Type B pancreatic cell (in vitro differentiated cells): Measurements from ENCODE around the gene RAB10. TPM values are rescaled to one million over a fixed set of nuclear protein-coding genes. Genes with fewer than 3 reads are reported as not detected.
"Not testable (repeated sequence)": the region's sequence is repeated elsewhere in the genome, so short reads cannot be mapped to it uniquely, and the experiment has no call there.

ENCODE experiments used
- DNase-seq: peaks from one replicate; pipeline ENCODE4 v3.0.0; 2021; ENCODE audit warnings: mixed read lengths; ENCODE audit not compliant: unreplicated experiment; ENCODE audit errors: extremely low spot score
- H3K27ac Mint-ChIP-seq: 2 replicates; pipeline ENCODE4 v1.8.0; 2021; ENCODE audit warnings: mild to moderate bottlenecking, mixed read lengths
- H3K27me3 Mint-ChIP-seq: 2 replicates; pipeline ENCODE4 v1.8.0; 2021; ENCODE audit warnings: mixed read lengths
- H3K36me3 Mint-ChIP-seq: 2 replicates; pipeline ENCODE4 v1.8.0; 2021; ENCODE audit warnings: mixed read lengths
- H3K4me1 Mint-ChIP-seq: one replicate; pipeline ENCODE4 v1.8.0; 2021; ENCODE audit warnings: mixed read lengths; ENCODE audit not compliant: unreplicated experiment
- H3K4me3 Mint-ChIP-seq: 2 replicates; pipeline ENCODE4 v1.8.0; 2021; ENCODE audit warnings: mild to moderate bottlenecking, mixed read lengths
- H3K9me3 Mint-ChIP-seq: 2 replicates; pipeline ENCODE4 v1.8.0; 2021; ENCODE audit warnings: mixed read lengths
- total RNA-seq: library from RNA; stranded (reverse); gene quantifications from 2 replicates; pipeline ENCODE4 v1.2.1, GENCODE V29; 2021; ENCODE audit warnings: low replicate concordance
- TF ChIP-seq, protein P1 (sequence below): fragments of 200-600 bp; sonication (generic); conservative IDR thresholded peaks from 2 replicates; pipeline ENCODE4 v1.5.0; 2021; ENCODE audit warnings: antibody characterized with exemption, mild to moderate bottlenecking

Gene RAB10
- total RNA-seq, 1 donor from 2014 or later, result 143 TPM

DNA sequence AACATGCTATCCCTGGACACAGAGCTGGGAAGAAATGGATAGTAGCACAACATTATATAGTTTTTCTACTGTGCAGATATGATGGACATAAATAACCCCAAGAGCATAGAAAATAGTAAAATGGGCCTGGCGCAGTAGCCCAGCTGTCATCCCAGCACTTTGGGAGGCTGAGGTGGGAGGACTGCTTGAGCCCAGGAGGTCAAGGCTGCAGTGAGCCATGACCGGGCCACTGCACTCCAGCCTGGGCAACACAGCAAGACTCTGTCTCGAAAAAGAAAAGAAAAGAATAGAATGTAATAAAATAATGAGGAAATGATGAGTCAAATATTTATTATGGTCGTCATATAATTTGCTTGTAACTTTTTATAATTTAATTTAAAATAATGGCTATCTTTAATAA, 131.5 kb downstream of the RAB10 start:
- Mint-ChIP-seq H3K36me3 (no peaks in the 10 kb centered on the region), H3K9me3 (no peaks in the 10 kb centered on the region), H3K27ac (no peak overlapping the region), H3K27me3 (peaks cover 8% of the 10 kb centered on the region), H3K4me1 (peaks cover 6% of the 10 kb centered on the region), H3K4me3 (no peak overlapping the region)
- TF ChIP-seq, protein P1, sequence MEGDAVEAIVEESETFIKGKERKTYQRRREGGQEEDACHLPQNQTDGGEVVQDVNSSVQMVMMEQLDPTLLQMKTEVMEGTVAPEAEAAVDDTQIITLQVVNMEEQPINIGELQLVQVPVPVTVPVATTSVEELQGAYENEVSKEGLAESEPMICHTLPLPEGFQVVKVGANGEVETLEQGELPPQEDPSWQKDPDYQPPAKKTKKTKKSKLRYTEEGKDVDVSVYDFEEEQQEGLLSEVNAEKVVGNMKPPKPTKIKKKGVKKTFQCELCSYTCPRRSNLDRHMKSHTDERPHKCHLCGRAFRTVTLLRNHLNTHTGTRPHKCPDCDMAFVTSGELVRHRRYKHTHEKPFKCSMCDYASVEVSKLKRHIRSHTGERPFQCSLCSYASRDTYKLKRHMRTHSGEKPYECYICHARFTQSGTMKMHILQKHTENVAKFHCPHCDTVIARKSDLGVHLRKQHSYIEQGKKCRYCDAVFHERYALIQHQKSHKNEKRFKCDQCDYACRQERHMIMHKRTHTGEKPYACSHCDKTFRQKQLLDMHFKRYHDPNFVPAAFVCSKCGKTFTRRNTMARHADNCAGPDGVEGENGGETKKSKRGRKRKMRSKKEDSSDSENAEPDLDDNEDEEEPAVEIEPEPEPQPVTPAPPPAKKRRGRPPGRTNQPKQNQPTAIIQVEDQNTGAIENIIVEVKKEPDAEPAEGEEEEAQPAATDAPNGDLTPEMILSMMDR, result no peak
- DNase-seq, result no peak

- not testable (repeated sequence) for H3K36me3 Mint-ChIP-seq, H3K27me3 Mint-ChIP-seq, DNase-seq, H3K4me3 Mint-ChIP-seq, H3K4me1 Mint-ChIP-seq, H3K9me3 Mint-ChIP-seq, H3K27ac Mint-ChIP-seq
These were observed 132.7 kb downstream of the RAB10 start for GRCh38 chr2:26166541-26166940.

DNA sequence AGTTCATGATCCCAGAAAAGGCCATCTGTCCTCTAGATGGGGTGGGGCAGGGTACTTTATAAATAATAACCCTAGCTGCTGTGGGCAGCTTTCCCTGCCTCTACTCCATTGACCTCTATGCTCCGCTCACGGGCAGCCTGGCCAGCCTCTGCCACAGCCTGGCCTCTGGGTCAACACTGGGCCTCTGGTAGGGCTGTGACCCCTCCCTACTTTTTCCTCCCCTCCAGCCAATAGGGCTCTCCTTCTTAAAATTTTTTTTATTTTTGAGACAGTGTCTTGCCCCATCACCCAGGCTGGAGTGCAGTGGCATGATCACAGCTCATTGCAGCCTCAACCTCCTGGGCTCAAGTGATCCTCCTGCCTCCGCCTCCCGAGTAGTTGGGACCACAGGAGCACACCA, 134.9 kb downstream of the RAB10 start:
- DNase-seq, result no peak
- Mint-ChIP-seq H3K9me3 (no peaks in the 10 kb centered on the region), H3K27me3 (peaks cover 17% of the 10 kb centered on the region), H3K27ac (no peak overlapping the region), H3K4me1 (peaks cover 9% of the 10 kb centered on the region), H3K4me3 (no peak overlapping the region), H3K36me3 (no peaks in the 10 kb centered on the region)
- TF ChIP-seq, protein P1, result no peak

- H3K36me3 Mint-ChIP-seq, result no peaks in the 10 kb centered on the region
- DNase-seq, result no peak
- TF ChIP-seq, protein P1, result no peak
These were observed 135.3 kb downstream of the RAB10 start for GRCh38 chr2:26169226-26169625.

DNA sequence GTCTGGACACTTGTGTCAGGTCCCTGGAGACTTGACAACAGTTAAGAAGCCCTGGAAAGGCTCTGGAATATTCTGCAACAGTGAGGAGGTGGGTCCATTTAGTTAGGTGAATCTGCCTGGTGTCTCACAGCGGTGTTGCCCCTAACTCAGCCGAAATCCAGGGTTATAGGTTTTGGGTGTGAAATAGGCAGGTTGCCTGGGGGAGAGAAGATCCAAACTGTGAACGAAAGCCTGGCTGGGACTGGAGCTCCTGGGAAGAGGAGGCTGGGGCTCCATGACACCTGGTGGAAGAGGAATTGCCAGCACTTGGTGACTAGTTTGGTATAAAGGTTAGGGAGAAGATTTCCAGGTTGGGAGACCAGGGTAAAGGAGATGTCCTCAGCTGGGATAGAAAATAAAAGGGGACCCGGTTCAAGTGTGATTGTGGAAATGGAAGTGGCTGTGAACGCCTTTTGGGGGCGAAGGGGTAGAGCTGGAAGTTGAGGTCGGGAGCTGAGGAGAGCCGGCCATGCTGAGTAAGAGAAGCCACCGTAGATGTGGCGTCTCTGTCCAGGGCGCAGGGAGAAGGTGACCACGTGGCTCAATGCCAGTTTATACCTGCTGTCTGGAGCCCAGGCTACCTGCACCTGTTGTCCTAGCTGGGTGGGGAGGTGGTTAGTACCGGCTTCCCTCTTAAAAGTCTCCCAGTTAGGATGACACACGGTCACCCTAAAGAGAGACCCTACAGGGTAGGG, 136.0 kb downstream of the RAB10 start:
- Mint-ChIP-seq H3K4me1 (peaks cover 16% of the 10 kb centered on the region), H3K4me3 (peak overlapping the region; percentile 48)

More at GRCh38 chr2:26169226-26169625, 135.3 kb downstream of the RAB10 start:
- H3K27ac Mint-ChIP-seq, result no peak overlapping the region
- H3K9me3 Mint-ChIP-seq, result no peaks in the 10 kb centered on the region
- peaks cover 10% of the 10 kb centered on the region for H3K4me1 Mint-ChIP-seq
- H3K4me3 Mint-ChIP-seq, result no peak overlapping the region
- H3K27me3 Mint-ChIP-seq, result peaks cover 18% of the 10 kb centered on the region

GRCh38 chr2:26170795-26171194, 136.9 kb downstream of the RAB10 start:
- no peak overlapping the region for H3K27ac Mint-ChIP-seq
- TF ChIP-seq, protein P1, result no peak
- no peaks in the 10 kb centered on the region for H3K9me3 Mint-ChIP-seq
- H3K4me1 Mint-ChIP-seq, result peaks cover 17% of the 10 kb centered on the region
- no peaks in the 10 kb centered on the region for H3K36me3 Mint-ChIP-seq
- no peak for DNase-seq
- peaks cover 24% of the 10 kb centered on the region for H3K27me3 Mint-ChIP-seq
- H3K4me3 Mint-ChIP-seq, result peak overlapping the region; percentile 68

More for the DNA sequence above, 136.0 kb downstream of the RAB10 start:
- TF ChIP-seq, protein P1, result no peak
- no peaks in the 10 kb centered on the region for H3K9me3 Mint-ChIP-seq
- peaks cover 24% of the 10 kb centered on the region for H3K27me3 Mint-ChIP-seq
- H3K27ac Mint-ChIP-seq, result peak overlapping the region; percentile 38
- no peak for DNase-seq
- no peaks in the 10 kb centered on the region for H3K36me3 Mint-ChIP-seq
